HUES64 (cell line): ENCODE results near the gene IFNGR2.

ENCODE experiments used
- H3K27ac ChIP-seq: 2 replicates; pipeline ENCODE4 v1.7.0; 2013; ENCODE audit warnings: low read depth, low read length, inconsistent platforms
- H3K27me3 ChIP-seq: 2 replicates; pipeline ENCODE4 v1.6.1; 2013; ENCODE audit warnings: mild to moderate bottlenecking, low read length; ENCODE audit not compliant: insufficient read depth
- H3K36me3 ChIP-seq: 2 replicates; pipeline ENCODE4 v1.6.1; 2013; ENCODE audit warnings: mild to moderate bottlenecking, low read length; ENCODE audit not compliant: insufficient read depth
- H3K4me1 ChIP-seq: 2 replicates; pipeline ENCODE4 v1.6.1; 2013; ENCODE audit warnings: mild to moderate bottlenecking, low read length, moderate library complexity; ENCODE audit not compliant: insufficient read depth
- H3K4me3 ChIP-seq: 2 replicates; pipeline ENCODE4 v1.5.1; 2013; ENCODE audit warnings: mild to moderate bottlenecking, low read length, moderate library complexity
- H3K9ac ChIP-seq: 2 replicates; pipeline ENCODE4 v1.6.1; 2013; ENCODE audit warnings: mild to moderate bottlenecking, low read depth, low read length
- H3K9me3 ChIP-seq: 2 replicates; pipeline ENCODE4 v1.6.1; 2013; ENCODE audit warnings: low read depth, low read length; ENCODE audit not compliant: insufficient read depth
- WGBS: fragments of 150-250, 120-280 bp; methylation state at CpG from one replicate; pipeline ENCODE4 v1.1.7; 2013; ENCODE audit warnings: missing lambda C conversion rate; 5-methylcytosine and 5-hydroxymethylcytosine counted together

Gene IFNGR2

GRCh38 chr21:33424214-33424613 is 21.0 kb downstream of the IFNGR2 start:
- Histone ChIP-seq H3K9me3 (no peaks in the 10 kb centered on the region), H3K4me3 (no peak overlapping the region), H3K36me3 (peaks cover 67% of the 10 kb centered on the region), H3K4me1 (no peaks in the 10 kb centered on the region), H3K27ac (no peak overlapping the region), H3K9ac (no peak overlapping the region), H3K27me3 (no peaks in the 10 kb centered on the region)
- WGBS = 96% methylated on average over 9 of the region's 9 CpGs

- peaks cover 73% of the 10 kb centered on the region for H3K36me3 ChIP-seq
Observed at GRCh38 chr21:33425825-33426224, 22.6 kb downstream of the IFNGR2 start.

GRCh38 chr21:33427051-33427450 is 23.8 kb downstream of the IFNGR2 start:
- Histone ChIP-seq H3K4me3 (no peak overlapping the region), H3K27me3 (no peaks in the 10 kb centered on the region), H3K36me3 (peaks cover 77% of the 10 kb centered on the region), H3K9ac (no peak overlapping the region), H3K27ac (no peak overlapping the region), H3K9me3 (no peaks in the 10 kb centered on the region), H3K4me1 (no peaks in the 10 kb centered on the region)
- WGBS = 95% methylated on average over 7 of the region's 7 CpGs

More at GRCh38 chr21:33425825-33426224, 22.6 kb downstream of the IFNGR2 start:
- Histone ChIP-seq H3K9ac (no peak overlapping the region), H3K9me3 (no peaks in the 10 kb centered on the region), H3K4me3 (no peak overlapping the region), H3K27ac (no peak overlapping the region), H3K4me1 (no peaks in the 10 kb centered on the region), H3K27me3 (no peaks in the 10 kb centered on the region)
- 92% methylated on average over 2 of the region's 3 CpGs for WGBS

- Histone ChIP-seq H3K9me3 (no peaks in the 10 kb centered on the region), H3K9ac (no peak overlapping the region), H3K27me3 (no peaks in the 10 kb centered on the region), H3K4me3 (no peak overlapping the region), H3K27ac (no peak overlapping the region), H3K36me3 (peaks cover 83% of the 10 kb centered on the region), H3K4me1 (no peaks in the 10 kb centered on the region)
- 92% methylated on average over 8 of the region's 8 CpGs for WGBS
Observed at GRCh38 chr21:33428669-33429068, 25.5 kb downstream of the IFNGR2 start.

GRCh38 chr21:33430858-33431257 is 27.6 kb downstream of the IFNGR2 start:
- no peaks in the 10 kb centered on the region for H3K4me1 ChIP-seq
- no peaks in the 10 kb centered on the region for H3K9me3 ChIP-seq
- H3K9ac ChIP-seq = no peak overlapping the region
- peaks cover 86% of the 10 kb centered on the region for H3K36me3 ChIP-seq
- no peak overlapping the region for H3K4me3 ChIP-seq
- H3K27ac ChIP-seq = no peak overlapping the region
- H3K27me3 ChIP-seq = no peaks in the 10 kb centered on the region
- whole genome bisulfite sequencing = 96% methylated on average over 3 of the region's 3 CpGs

- no peak overlapping the region for H3K4me3 ChIP-seq
- WGBS = 97% methylated on average over 6 of the region's 6 CpGs
- H3K27me3 ChIP-seq = no peaks in the 10 kb centered on the region
- H3K4me1 ChIP-seq = no peaks in the 10 kb centered on the region
- peaks cover 92% of the 10 kb centered on the region for H3K36me3 ChIP-seq
- H3K27ac ChIP-seq = no peak overlapping the region
- no peaks in the 10 kb centered on the region for H3K9me3 ChIP-seq
- no peak overlapping the region for H3K9ac ChIP-seq
Observed at GRCh38 chr21:33432496-33432895, 29.3 kb downstream of the IFNGR2 start.

- Histone ChIP-seq H3K27me3 (no peaks in the 10 kb centered on the region), H3K9me3 (no peaks in the 10 kb centered on the region), H3K27ac (no peak overlapping the region), H3K4me1 (no peaks in the 10 kb centered on the region), H3K36me3 (peaks cover 91% of the 10 kb centered on the region), H3K4me3 (no peak overlapping the region), H3K9ac (no peak overlapping the region)
- 95% methylated on average over 8 of the region's 8 CpGs for WGBS
Observed at GRCh38 chr21:33433001-33433400, 29.8 kb downstream of the IFNGR2 start.

GRCh38 chr21:33433425-33434114 is 30.4 kb downstream of the IFNGR2 start:
- Histone ChIP-seq H3K9me3 (no peaks in the 10 kb centered on the region), H3K27ac (no peak overlapping the region), H3K36me3 (peaks cover 91% of the 10 kb centered on the region), H3K4me3 (no peak overlapping the region), H3K27me3 (no peaks in the 10 kb centered on the region), H3K9ac (no peak overlapping the region), H3K4me1 (no peaks in the 10 kb centered on the region)
- 96% methylated on average over 8 of the region's 8 CpGs for WGBS

- H3K4me3 ChIP-seq = no peak overlapping the region
- no peaks in the 10 kb centered on the region for H3K27me3 ChIP-seq
- no peak overlapping the region for H3K27ac ChIP-seq
- H3K9me3 ChIP-seq = no peaks in the 10 kb centered on the region
- H3K4me1 ChIP-seq = no peaks in the 10 kb centered on the region
- 92% methylated on average over 5 of the region's 5 CpGs for WGBS
- H3K36me3 ChIP-seq = peaks cover 80% of the 10 kb centered on the region
- H3K9ac ChIP-seq = no peak overlapping the region
Observed at GRCh38 chr21:33434770-33435360, 31.7 kb downstream of the IFNGR2 start.

GRCh38 chr21:33437140-33437539 is 33.9 kb downstream of the IFNGR2 start:
- H3K9me3 ChIP-seq = no peaks in the 10 kb centered on the region
- H3K36me3 ChIP-seq = peaks cover 58% of the 10 kb centered on the region
- no peak overlapping the region for H3K9ac ChIP-seq
- WGBS = 85% methylated on average over 6 of the region's 6 CpGs
- no peaks in the 10 kb centered on the region for H3K4me1 ChIP-seq
- no peaks in the 10 kb centered on the region for H3K27me3 ChIP-seq
- H3K27ac ChIP-seq = no peak overlapping the region
- H3K4me3 ChIP-seq = no peak overlapping the region

GRCh38 chr21:33441489-33442477 is 38.6 kb downstream of the IFNGR2 start:
- WGBS = 94% methylated on average over 11 of the region's 11 CpGs
- no peaks in the 10 kb centered on the region for H3K9me3 ChIP-seq
- no peak overlapping the region for H3K4me3 ChIP-seq
- H3K27me3 ChIP-seq = no peaks in the 10 kb centered on the region
- no peak overlapping the region for H3K9ac ChIP-seq
- no peak overlapping the region for H3K27ac ChIP-seq
- H3K36me3 ChIP-seq = peaks cover 16% of the 10 kb centered on the region
- H3K4me1 ChIP-seq = no peaks in the 10 kb centered on the region
